Measurements from ENCODE around the gene VTCN1. TPM values are rescaled to one million over a fixed set of nuclear protein-coding genes. Genes with fewer than 3 reads are reported as not detected.

Gene VTCN1
- total and polyA plus RNA-seq, 2 of the 8 experiments (the other 6 are each of a cell fraction or from before 2014, with no cell fraction given), result 0.32 TPM; not detected in 1

- no peak overlapping the region for H2BK20ac ChIP-seq (ENCODE audit: low read length)
- no peak overlapping the region for H3K4ac ChIP-seq (replicated peaks; ENCODE audit: insufficient read length, low read depth, low read length)
- no peak overlapping the region for H2BK120ac ChIP-seq (replicated peaks; ENCODE audit: low read depth, low read length)
- H3K27me3 ChIP-seq (replicated peaks in 1 of 4; ENCODE audit: control insufficient read depth in 3 of 4, extremely low read depth in 1 of 4, insufficient read depth in 3 of 4, low read length in 3 of 4), result no peaks in the 10 kb centered on the region
- peaks cover 0 to 16% (median 12%) of the 10 kb centered on the region in 4 experiments; a peak in 4 of 7 replicates for H3K4me1 ChIP-seq (replicated peaks in 1 of 4; ENCODE audit: control insufficient read depth in 3 of 4, insufficient read depth in 4 of 4, low read length in 3 of 4)
- H4K20me1 ChIP-seq (replicated peaks in 1 of 2; ENCODE audit: control insufficient read depth in 1 of 2, insufficient read depth in 2 of 2, low read length in 2 of 2), result no peaks in the 10 kb centered on the region
- no peak overlapping the region for H3K23ac ChIP-seq (ENCODE audit: insufficient read length)
- peak overlapping the region; percentile 23 to 37; a peak in 2 of 4 replicates for H3K4me2 ChIP-seq (ENCODE audit: insufficient read depth in 1 of 2, low read depth in 2 of 2, low read length in 2 of 2)
- no peaks in the 10 kb centered on the region; the same call in 1 of the 2 replicates for H3K23me2 ChIP-seq (ENCODE audit: low read depth, low read length)
- WGBS, 2 experiments (ENCODE audit: extremely low coverage in 1 of 2, insufficient coverage in 1 of 2, insufficient read length in 1 of 2, insufficient replicate concordance in 2 of 2, low coverage in 1 of 2, low lambda C conversion rate in 2 of 2, missing lambda C conversion rate in 1 of 2), result 33% methylated on average over 2 of the region's 2 CpGs; no CpG with 5 or more reads in 1 of the 2 experiments
- H2AK5ac ChIP-seq (ENCODE audit: low read depth, low read length), result no peak overlapping the region
- no peak overlapping the region for H2AFZ ChIP-seq (ENCODE audit: low read length)
- H2BK12ac ChIP-seq (ENCODE audit: low read depth, low read length), result no peak overlapping the region
- no peak overlapping the region for H3K9ac ChIP-seq (replicated peaks in 1 of 4; ENCODE audit: extremely low read depth in 1 of 4, low read depth in 3 of 4, low read length in 3 of 4)
- POLR2A ChIA-PET (ENCODE audit: partially characterized antibody), result interaction anchor here (0.7 kb wide), 1 partner anchor 75 kb away, joined by 3 read pairs; no protein-coding TSS in a partner anchor
- H2BK15ac ChIP-seq (ENCODE audit: low read length), result no peak overlapping the region
- no peaks in the 10 kb centered on the region for H3K36me3 ChIP-seq (ENCODE audit: control insufficient read depth in 2 of 4, insufficient read depth in 4 of 4, low read length in 3 of 4)
- no peaks in the 10 kb centered on the region for H3K9me3 ChIP-seq (ENCODE audit: insufficient read depth in 2 of 2, low read depth in 1 of 2, low read length in 1 of 2)
- TF ChIP-seq JUN (IDR thresholded peaks at IDR 0.05; ENCODE audit: low read depth, low read length), result no peak
- TF ChIP-seq ATF2 (IDR thresholded peaks at IDR 0.05; ENCODE audit: low read length), result no peak
- TF ChIP-seq EGR1 (IDR thresholded peaks at IDR 0.05; ENCODE audit: borderline replicate concordance, low read depth, low read length), result no peak
- no peak for TF ChIP-seq BRCA1 (IDR thresholded peaks at IDR 0.05; ENCODE audit: low read depth, low read length)
- TF ChIP-seq SIX5 (IDR thresholded peaks at IDR 0.05; ENCODE audit: low read depth, low read length), result no peak
- no peak for TF ChIP-seq KDM5A (IDR thresholded peaks at IDR 0.05; ENCODE audit: low read length)
- TF ChIP-seq TEAD4 (IDR thresholded peaks at IDR 0.05; ENCODE audit: low read depth, low read length), result no peak
- no peak overlapping the region for H3K27ac ChIP-seq (ENCODE audit: low read depth, low read length)
- H4K8ac ChIP-seq (ENCODE audit: extremely low read depth, insufficient read depth, low read length), result no peak overlapping the region
- peak overlapping the region; percentile 86 for H4K5ac ChIP-seq (ENCODE audit: insufficient read length, low read depth, low read length)
- CTCF ChIA-PET (ENCODE audit: partially characterized antibody), result interaction anchor here (0.7 to 4.3 kb wide), 2 partner anchors 25 to 149 kb away, joined by 3 to 23 read pairs; no protein-coding TSS in a partner anchor
- H3K4me3 ChIP-seq (ENCODE audit: extremely low read depth in 1 of 4, insufficient read depth in 2 of 4, low read depth in 3 of 4, low read length in 4 of 4), result peak overlapping the region in 1 of 4 experiments; percentile 25; a peak in 1 of 8 replicates
- no peaks in the 10 kb centered on the region for H3K79me2 ChIP-seq (ENCODE audit: control insufficient read depth in 1 of 2, insufficient read depth in 2 of 2, low read length in 2 of 2)
- no peak for FAIRE-seq
- no peak overlapping the region for H2BK5ac ChIP-seq (ENCODE audit: low read depth, low read length)
- no peaks in the 10 kb centered on the region for H3K79me1 ChIP-seq (ENCODE audit: low read depth, low read length)
- no peak for DNase-seq (ENCODE audit: low read depth in 1 of 2, low spot score in 2 of 2)
- H4K91ac ChIP-seq (replicated peaks; ENCODE audit: insufficient read length, low read length), result no peak overlapping the region
- peak overlapping the region; percentile 38; the same call in 1 of the 2 replicates for H3K18ac ChIP-seq (ENCODE audit: extremely low read depth, low read length)
- H3K14ac ChIP-seq (ENCODE audit: insufficient read length), result no peak overlapping the region
- no peak overlapping the region for H3K56ac ChIP-seq (replicated peaks; ENCODE audit: insufficient read length, low read depth, low read length)
These were observed 75.4 kb downstream of the VTCN1 start for GRCh38 chr1:117135329-117135728.

Measured in H1 (cell line).